Mucosa of descending colon (tissue), 3 donors: Measurements from ENCODE around the gene IGHMBP2. TPM values are rescaled to one million over a fixed set of nuclear protein-coding genes. Genes with fewer than 3 reads are reported as not detected.
A peak's percentile ranks its signal among the peaks of the same experiment; 100 is the strongest.
"Not testable (repeated sequence)": the region's sequence is repeated elsewhere in the genome, so short reads cannot be mapped to it uniquely, and the experiment has no call there.

Experiments
- ATAC-seq: fragments of 200-7000 bp; cut with Tn5 transposase; one replicate; pipeline ENCODE4 v1.9.1; 2020; ENCODE audit warnings: mild to moderate bottlenecking, moderate library complexity
- DNase-seq, 3 donors: peaks; one replicate each; pipeline ENCODE4 v3.0.0-alpha.2; 2020
- H3K36me3 ChIP-seq: fragments of 200-600 bp; one replicate; pipeline ENCODE4 v1.8.0; 2021; ENCODE audit warnings: low read depth, mild to moderate bottlenecking
- H3K4me1 ChIP-seq: fragments of 200-600 bp; one replicate; pipeline ENCODE4 v1.8.0; 2021; ENCODE audit warnings: low read depth, mild to moderate bottlenecking
- H3K4me3 ChIP-seq: fragments of 200-600 bp; one replicate; pipeline ENCODE4 v1.8.0; 2021; ENCODE audit warnings: mild to moderate bottlenecking
- H3K9me3 ChIP-seq: fragments of 200-600 bp; one replicate; pipeline ENCODE4 v1.8.0; 2021; ENCODE audit warnings: mild to moderate bottlenecking
- CTCF ChIP-seq: fragments of 200-600 bp; IDR thresholded peaks from one replicate; pipeline ENCODE4 v1.8.0; 2022; ENCODE audit warnings: antibody characterized with exemption, mild to moderate bottlenecking
- intact Hi-C, 2 donors: fragments of 100-400 bp; cut with DNase I in 1 of 2; cut with micrococcal nuclease in 1 of 2; formaldehyde crosslinking; loops; one replicate each; pipeline versions ENCODE4 v1.11.0 to v1.11.1; 2022; cut with DNase I, micrococcal nuclease
- total RNA-seq, 3 donors: library from RNA; stranded (reverse); fragmentation: NEBNext Ultra II Directional in 2 of 3; extraction: Animal tissue kit (Norgen Biotek cat#: 25700) in 2 of 3; gene quantifications; one replicate each; pipeline versions ENCODE4 v1.2.1 to v1.2.4, GENCODE V29; 2021 to 2023
- donor health status: DM: no; HTN: no; CAD: no; lungs with moderate emphysema.
- donor health status: DM: no; HTN: no; CAD: no.
- donor health status: DM: no; HTN: yes; CAD: no.

IGHMBP2 gene
- total RNA-seq, 3 donors from 2014 or later = 19.7 to 44.7 (median 25.8) TPM

GRCh38 chr11:68970921-68971636, 67.4 kb downstream of the IGHMBP2 start:
- H3K36me3 ChIP-seq = no peaks in the 10 kb centered on the region
- H3K4me1 ChIP-seq = no peaks in the 10 kb centered on the region
- no peak for TF ChIP-seq CTCF
- H3K4me3 ChIP-seq = no peak overlapping the region
- no peaks in the 10 kb centered on the region for H3K9me3 ChIP-seq
- no peak for DNase-seq
- intact Hi-C loops = no loop called here
- no peak for ATAC-seq

GRCh38 chr11:68973219-68973618, 69.5 kb downstream of the IGHMBP2 start:
- intact Hi-C loops = no loop called here
- DNase-seq (no peak), ATAC-seq (no peak)
- no peak for TF ChIP-seq CTCF
- Histone ChIP-seq H3K9me3 (no peaks in the 10 kb centered on the region), H3K4me3 (no peak overlapping the region), H3K36me3 (no peaks in the 10 kb centered on the region), H3K4me1 (no peaks in the 10 kb centered on the region)

- ATAC-seq, H3K4me1 ChIP-seq, H3K4me3 ChIP-seq, intact Hi-C loops, H3K9me3 ChIP-seq, H3K36me3 ChIP-seq, DNase-seq: not testable (repeated sequence)
Measured at GRCh38 chr11:68973706-68974105, 70.0 kb downstream of the IGHMBP2 start.

- DNase-seq = no peak
- H3K9me3 ChIP-seq = no peaks in the 10 kb centered on the region
- H3K4me1 ChIP-seq = no peaks in the 10 kb centered on the region
- no peak for TF ChIP-seq CTCF
- intact Hi-C loops = no loop called here
- H3K4me3 ChIP-seq = no peak overlapping the region
- no peaks in the 10 kb centered on the region for H3K36me3 ChIP-seq
- ATAC-seq = peak; percentile 73
Measured at GRCh38 chr11:68974421-68975194, 70.9 kb downstream of the IGHMBP2 start.

GRCh38 chr11:68976095-68976494, 72.4 kb downstream of the IGHMBP2 start:
- no peak for DNase-seq
- Histone ChIP-seq H3K4me1 (no peaks in the 10 kb centered on the region), H3K4me3 (no peak overlapping the region), H3K9me3 (no peaks in the 10 kb centered on the region), H3K36me3 (no peaks in the 10 kb centered on the region)
- ATAC-seq = no peak
- no peak for TF ChIP-seq CTCF
- intact Hi-C loops = no loop called here

- no peak for DNase-seq
- intact Hi-C loops = no loop called here
- no peak for TF ChIP-seq CTCF
Measured at GRCh38 chr11:68976563-68976962, 72.9 kb downstream of the IGHMBP2 start.

More at GRCh38 chr11:68976563-68976962, 72.9 kb downstream of the IGHMBP2 start:
- H3K36me3 ChIP-seq = no peaks in the 10 kb centered on the region
- H3K4me3 ChIP-seq = no peak overlapping the region
- no peaks in the 10 kb centered on the region for H3K9me3 ChIP-seq
- no peak for ATAC-seq
- H3K4me1 ChIP-seq = no peaks in the 10 kb centered on the region
